MM.1S (cell line): ENCODE measurements around the gene ADK.
A peak's percentile ranks its signal among the peaks of the same experiment; 100 is the strongest.

Experiments used
- DNase-seq: peaks from one replicate; pipeline ENCODE4 v3.0.0-alpha.2; 2015
- H2AFZ ChIP-seq: fragments of 300-600 bp; sonication (generic); 2 replicates; pipeline ENCODE4 v1.6.0; 2016; ENCODE audit warnings: antibody characterized with exemption, low read length
- H3F3A ChIP-seq: fragments of 300-600 bp; sonication (generic); 2 replicates; pipeline ENCODE4 v1.6.1; 2016; ENCODE audit warnings: mild to moderate bottlenecking, antibody characterized with exemption, low read length, moderate library complexity, mixed read lengths; ENCODE audit not compliant: insufficient read depth
- H3K27ac ChIP-seq: fragments of 300-600 bp; sonication (generic); 2 replicates; pipeline ENCODE4 v1.5.1; 2016; ENCODE audit warnings: mild to moderate bottlenecking, low read length
- H3K27me3 ChIP-seq: fragments of 300-600 bp; sonication (generic); replicated peaks from 2 replicates; pipeline ENCODE4 v1.6.0; 2016; ENCODE audit warnings: low read length; ENCODE audit not compliant: insufficient read depth
- H3K36me3 ChIP-seq: fragments of 300-600 bp; sonication (generic); replicated peaks from 2 replicates; pipeline ENCODE4 v1.6.1; 2016; ENCODE audit warnings: mild to moderate bottlenecking, low read length, mixed read lengths; ENCODE audit not compliant: insufficient read depth
- H3K4me1 ChIP-seq: fragments of 300-600 bp; sonication (generic); 2 replicates; pipeline ENCODE4 v1.6.1; 2016; ENCODE audit warnings: low read length, mixed read lengths
- H3K4me2 ChIP-seq: fragments of 300-600 bp; sonication (generic); 2 replicates; pipeline ENCODE4 v1.6.0; 2016; ENCODE audit warnings: low read depth, low read length
- H3K4me3 ChIP-seq: fragments of 300-600 bp; sonication (generic); 2 replicates; pipeline ENCODE4 v1.5.1; 2016; ENCODE audit warnings: low read length, mixed read lengths
- H3K79me2 ChIP-seq: fragments of 300-600 bp; sonication (generic); 2 replicates; pipeline ENCODE4 v1.6.1; 2016; ENCODE audit warnings: mixed run types, low read length, mixed read lengths
- H3K9ac ChIP-seq: fragments of 300-600 bp; sonication (generic); 2 replicates; pipeline ENCODE4 v1.6.1; 2016; ENCODE audit warnings: low read length, mixed read lengths
- H3K9me2 ChIP-seq: fragments of 300-600 bp; sonication (generic); replicated peaks from 2 replicates; pipeline ENCODE4 v1.6.1; 2016; ENCODE audit warnings: mild to moderate bottlenecking, low read length, mixed read lengths; ENCODE audit not compliant: insufficient read depth
- H3K9me3 ChIP-seq: fragments of 300-600 bp; sonication (generic); replicated peaks from 2 replicates; pipeline ENCODE4 v1.6.1; 2016; ENCODE audit warnings: mild to moderate bottlenecking, low read length, mixed read lengths; ENCODE audit not compliant: insufficient read depth
- H4K20me1 ChIP-seq: fragments of 300-600 bp; sonication (generic); 2 replicates; pipeline ENCODE4 v1.6.1; 2016; ENCODE audit warnings: mild to moderate bottlenecking, low read length, moderate library complexity, mixed read lengths; ENCODE audit not compliant: insufficient read depth
- EZH2 ChIP-seq: fragments of 300-600 bp; sonication (generic); optimal IDR thresholded peaks from 2 replicates; pipeline ENCODE3; 2017; ENCODE audit warnings: low read depth, mild to moderate bottlenecking, antibody characterized with exemption, low read length, mixed read lengths
- EZH2phosphoT487 ChIP-seq: fragments of 300-600 bp; sonication (generic); IDR thresholded peaks from 2 replicates; pipeline ENCODE4 v1.6.1; 2018; ENCODE audit warnings: antibody characterized with exemption, low read length
- TF ChIP-seq, protein P1 (sequence below): fragments of 300-600 bp; sonication (generic); IDR thresholded peaks from 2 replicates; pipeline ENCODE4 v1.5.1; 2016; ENCODE audit warnings: antibody characterized with exemption, low read length, mixed read lengths

Gene ADK

DNA sequence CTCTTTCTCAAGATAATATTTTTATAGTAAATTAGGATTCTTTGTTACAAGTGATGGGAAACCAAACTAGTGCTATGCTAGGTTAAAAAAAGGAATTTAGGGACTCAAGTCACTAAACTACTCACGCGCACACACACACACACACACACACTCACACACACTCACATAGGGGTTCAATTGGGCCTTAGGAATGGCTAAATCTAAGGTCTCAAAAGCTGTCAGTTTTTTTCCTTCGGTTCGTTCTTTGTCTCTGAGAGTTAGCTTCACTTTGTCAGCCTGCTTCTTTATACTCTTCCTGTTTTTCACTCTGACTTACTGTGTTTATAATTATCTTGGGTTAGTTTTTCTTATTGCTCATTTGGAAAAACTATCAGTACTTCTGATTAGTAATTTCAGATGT is 138.9 kb downstream of the ADK start:
- TF ChIP-seq EZH2phosphoT487 (no peak), EZH2 (no peak)
- TF ChIP-seq, protein P1, sequence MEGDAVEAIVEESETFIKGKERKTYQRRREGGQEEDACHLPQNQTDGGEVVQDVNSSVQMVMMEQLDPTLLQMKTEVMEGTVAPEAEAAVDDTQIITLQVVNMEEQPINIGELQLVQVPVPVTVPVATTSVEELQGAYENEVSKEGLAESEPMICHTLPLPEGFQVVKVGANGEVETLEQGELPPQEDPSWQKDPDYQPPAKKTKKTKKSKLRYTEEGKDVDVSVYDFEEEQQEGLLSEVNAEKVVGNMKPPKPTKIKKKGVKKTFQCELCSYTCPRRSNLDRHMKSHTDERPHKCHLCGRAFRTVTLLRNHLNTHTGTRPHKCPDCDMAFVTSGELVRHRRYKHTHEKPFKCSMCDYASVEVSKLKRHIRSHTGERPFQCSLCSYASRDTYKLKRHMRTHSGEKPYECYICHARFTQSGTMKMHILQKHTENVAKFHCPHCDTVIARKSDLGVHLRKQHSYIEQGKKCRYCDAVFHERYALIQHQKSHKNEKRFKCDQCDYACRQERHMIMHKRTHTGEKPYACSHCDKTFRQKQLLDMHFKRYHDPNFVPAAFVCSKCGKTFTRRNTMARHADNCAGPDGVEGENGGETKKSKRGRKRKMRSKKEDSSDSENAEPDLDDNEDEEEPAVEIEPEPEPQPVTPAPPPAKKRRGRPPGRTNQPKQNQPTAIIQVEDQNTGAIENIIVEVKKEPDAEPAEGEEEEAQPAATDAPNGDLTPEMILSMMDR: no peak

DNA sequence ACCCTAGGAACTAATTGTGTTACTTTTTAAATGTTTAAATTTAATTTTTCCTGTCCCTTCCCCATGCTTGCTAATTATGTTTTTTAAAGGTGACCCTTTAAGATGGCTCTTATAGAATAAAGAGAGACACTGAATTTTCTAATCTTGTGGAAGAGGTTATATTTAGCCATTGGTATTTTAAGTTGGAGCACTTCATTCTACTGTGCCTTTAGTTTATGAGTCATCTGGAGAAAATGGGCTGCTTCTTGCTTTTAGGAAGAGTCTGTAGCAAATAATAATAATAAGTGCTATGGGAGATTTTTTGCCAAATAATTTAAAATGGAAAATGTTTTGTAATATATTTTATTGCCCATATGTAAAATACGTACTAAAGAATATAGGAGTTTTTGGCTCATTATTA is 139.7 kb downstream of the ADK start:
- no peaks in the 10 kb centered on the region for H3F3A ChIP-seq
- TF ChIP-seq, protein P1: no peak
- TF ChIP-seq EZH2phosphoT487 (no peak), EZH2 (no peak)
- no peaks in the 10 kb centered on the region for H3K9me2 ChIP-seq
- no peak overlapping the region for H3K9ac ChIP-seq
- no peaks in the 10 kb centered on the region for H3K79me2 ChIP-seq
- no peaks in the 10 kb centered on the region for H3K36me3 ChIP-seq
- no peaks in the 10 kb centered on the region for H3K27me3 ChIP-seq
- no peak overlapping the region for H2AFZ ChIP-seq
- peaks cover 5% of the 10 kb centered on the region; the same call in 1 of the 2 replicates for H3K4me1 ChIP-seq
- no peak for DNase-seq
- H3K27ac ChIP-seq: no peak overlapping the region
- no peaks in the 10 kb centered on the region for H3K9me3 ChIP-seq
- no peaks in the 10 kb centered on the region for H4K20me1 ChIP-seq
- no peak overlapping the region for H3K4me2 ChIP-seq
- H3K4me3 ChIP-seq: no peak overlapping the region

More for the DNA sequence above, 138.9 kb downstream of the ADK start:
- Histone ChIP-seq H4K20me1 (no peaks in the 10 kb centered on the region), H3K4me1 (peaks cover 5% of the 10 kb centered on the region; the same call in 1 of the 2 replicates), H3K4me2 (no peak overlapping the region), H3K9me3 (no peaks in the 10 kb centered on the region), H3K27me3 (no peaks in the 10 kb centered on the region), H2AFZ (no peak overlapping the region), H3K27ac (no peak overlapping the region), H3F3A (no peaks in the 10 kb centered on the region), H3K36me3 (no peaks in the 10 kb centered on the region), H3K9ac (no peak overlapping the region), H3K9me2 (no peaks in the 10 kb centered on the region), H3K4me3 (no peak overlapping the region), H3K79me2 (no peaks in the 10 kb centered on the region)
- DNase-seq: no peak

DNA sequence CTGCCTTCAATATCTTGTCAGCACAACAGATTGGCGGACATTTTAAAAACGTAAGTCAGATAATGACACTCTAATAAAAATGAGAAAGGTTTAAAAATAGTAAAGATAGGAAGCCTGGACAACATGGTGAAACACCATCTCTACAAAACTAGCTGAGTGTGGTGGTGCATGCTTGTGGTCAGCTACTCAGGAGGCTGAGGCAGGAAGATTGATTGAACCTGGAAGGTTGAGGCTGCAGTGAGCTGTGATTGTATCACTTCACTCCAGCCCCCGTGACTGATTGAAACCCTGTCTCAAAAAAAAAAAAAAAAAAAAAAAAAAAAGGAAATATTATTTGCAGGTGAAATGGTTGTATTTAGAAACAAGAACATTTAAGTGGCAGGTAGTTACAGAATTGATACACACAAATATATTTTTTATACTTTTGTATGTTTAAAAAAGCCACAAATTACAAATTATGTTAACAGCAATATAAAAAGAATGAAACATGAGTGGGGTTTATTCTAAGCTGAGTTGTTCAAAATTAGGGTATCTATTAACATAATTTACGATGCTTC is 141.9 kb downstream of the ADK start:
- peak; percentile 31 for DNase-seq
- Histone ChIP-seq H3K27ac (no peak overlapping the region), H2AFZ (no peak overlapping the region), H3K36me3 (no peaks in the 10 kb centered on the region), H3F3A (no peaks in the 10 kb centered on the region), H3K9me3 (no peaks in the 10 kb centered on the region), H3K79me2 (no peaks in the 10 kb centered on the region), H3K9me2 (no peaks in the 10 kb centered on the region), H4K20me1 (no peaks in the 10 kb centered on the region), H3K9ac (no peak overlapping the region), H3K4me1 (peaks cover 5% of the 10 kb centered on the region; the same call in 1 of the 2 replicates), H3K4me3 (no peak overlapping the region), H3K27me3 (no peaks in the 10 kb centered on the region), H3K4me2 (no peak overlapping the region)
- TF ChIP-seq EZH2 (no peak), EZH2phosphoT487 (no peak)
- TF ChIP-seq, protein P1: no peak
